Astrocyte (in vitro differentiated cells and primary cell): ENCODE measurements around the gene RPS29. TPM values are rescaled to one million over a fixed set of nuclear protein-coding genes. Genes with fewer than 3 reads are reported as not detected.

ENCODE experiments used
- DNase-seq: peaks from one replicate; pipeline ENCODE4 v3.0.0-alpha.2; 2010; ENCODE audit warnings: low read depth
- FAIRE-seq: peaks from 2 replicates; lab custom pipeline; 2011; peaks lifted over from hg19 to GRCh38; lab: Jason Lieb, UNC
- H2AFZ ChIP-seq: 2 replicates; pipeline ENCODE4 v1.6.0; 2012; ENCODE audit warnings: low read depth, low read length, inconsistent platforms
- H3K27ac ChIP-seq: 2 replicates; pipeline ENCODE4 v1.5.1; 2011; ENCODE audit warnings: low read depth, low read length, inconsistent platforms
- H3K27me3 ChIP-seq: 2 replicates; pipeline ENCODE4 v1.6.0; 2011; ENCODE audit warnings: low read length, inconsistent platforms; ENCODE audit not compliant: insufficient read depth
- H3K36me3 ChIP-seq: 2 replicates; pipeline ENCODE4 v1.5.1; 2011; ENCODE audit warnings: low read length, inconsistent platforms; ENCODE audit not compliant: insufficient read depth
- H3K4me1 ChIP-seq: 2 replicates; pipeline ENCODE4 v1.5.1; 2011; ENCODE audit warnings: low read length, inconsistent platforms; ENCODE audit not compliant: insufficient read depth
- H3K4me2 ChIP-seq: 2 replicates; pipeline ENCODE4 v1.6.0; 2012; ENCODE audit warnings: low read length, inconsistent platforms
- H3K4me3 ChIP-seq: 2 replicates; pipeline ENCODE4 v1.5.1; 2011; ENCODE audit warnings: low read depth, mild to moderate bottlenecking, low read length, inconsistent platforms; ENCODE audit not compliant: insufficient read depth
- H3K79me2 ChIP-seq: 2 replicates; pipeline ENCODE4 v1.6.0; 2012; ENCODE audit warnings: mild to moderate bottlenecking, low read length, inconsistent platforms; ENCODE audit not compliant: insufficient read depth
- H3K9ac ChIP-seq: 2 replicates; pipeline ENCODE4 v1.6.0; 2012; ENCODE audit warnings: mild to moderate bottlenecking, low read length, inconsistent platforms
- H3K9me3 ChIP-seq: 2 replicates; pipeline ENCODE4 v1.5.1; 2012; ENCODE audit warnings: low read depth, mild to moderate bottlenecking, low read length, inconsistent platforms; ENCODE audit not compliant: insufficient read depth
- H4K20me1 ChIP-seq: 2 replicates; pipeline ENCODE4 v1.6.0; 2012; ENCODE audit warnings: low read length, inconsistent platforms; ENCODE audit not compliant: insufficient read depth
- H3K27ac Mint-ChIP-seq: one replicate; pipeline ENCODE4 v1.8.0; 2021; ENCODE audit warnings: mild to moderate bottlenecking, mixed read lengths; ENCODE audit not compliant: unreplicated experiment
- H3K27me3 Mint-ChIP-seq: one replicate; pipeline ENCODE4 v1.8.0; 2021; ENCODE audit warnings: low read depth, mixed read lengths; ENCODE audit not compliant: unreplicated experiment
- H3K36me3 Mint-ChIP-seq: one replicate; pipeline ENCODE4 v1.8.0; 2021; ENCODE audit warnings: low read depth, mixed read lengths; ENCODE audit not compliant: unreplicated experiment
- H3K4me1 Mint-ChIP-seq: one replicate; pipeline ENCODE4 v1.8.0; 2021; ENCODE audit warnings: low read depth, mixed read lengths; ENCODE audit not compliant: unreplicated experiment
- H3K4me3 Mint-ChIP-seq: one replicate; pipeline ENCODE4 v1.8.0; 2021; ENCODE audit warnings: mild to moderate bottlenecking, moderate library complexity, mixed read lengths; ENCODE audit not compliant: unreplicated experiment
- H3K9me3 Mint-ChIP-seq: one replicate; pipeline ENCODE4 v1.8.0; 2021; ENCODE audit warnings: mild to moderate bottlenecking, mixed read lengths; ENCODE audit not compliant: unreplicated experiment
- EZH2 ChIP-seq: IDR thresholded peaks from 2 replicates; pipeline ENCODE4 v1.6.1; 2012; ENCODE audit warnings: mild to moderate bottlenecking, low read length, inconsistent platforms; ENCODE audit not compliant: insufficient read depth
- total RNA-seq: library from RNA; stranded (reverse); gene quantifications from 2 replicates; pipeline ENCODE4 v1.2.1, GENCODE V29; 2021
- TF ChIP-seq, protein P1 (sequence below): IDR thresholded peaks from 2 replicates; pipeline ENCODE4 v1.5.1; 2011; ENCODE audit warnings: low read depth, mild to moderate bottlenecking, inconsistent platforms, low read length, moderate library complexity; ENCODE audit not compliant: insufficient read depth

RPS29 gene
- total RNA-seq, 1 donor from 2014 or later = 1,231 TPM

DNA sequence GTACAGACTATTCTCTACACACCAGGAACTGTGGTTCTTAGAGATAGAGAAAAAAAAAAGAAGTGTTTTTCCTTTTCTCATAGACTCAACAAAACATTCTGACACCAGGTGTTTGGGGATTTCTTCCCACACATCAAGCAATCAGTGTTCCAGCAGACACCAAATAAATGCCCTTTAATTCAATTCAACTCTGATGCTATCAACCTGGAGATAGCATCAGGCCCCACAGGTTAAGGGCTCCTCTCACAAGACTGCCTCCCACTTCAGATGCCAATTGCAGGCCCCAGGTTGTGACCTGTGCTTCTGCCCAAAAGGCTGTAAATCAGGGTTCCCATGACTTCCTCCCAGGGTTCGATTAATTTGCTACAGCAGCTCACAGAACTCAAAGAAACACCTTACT is 36.7 kb downstream of the RPS29 start:
- DNase-seq (no peak), FAIRE-seq (no peak)
- no peak overlapping the region for H3K4me3 Mint-ChIP-seq
- H3K9me3 ChIP-seq = no peaks in the 10 kb centered on the region
- no peak overlapping the region for H2AFZ ChIP-seq
- no peaks in the 10 kb centered on the region for H3K79me2 ChIP-seq
- no peaks in the 10 kb centered on the region for H3K36me3 ChIP-seq
- H3K27me3 ChIP-seq = no peaks in the 10 kb centered on the region
- no peak overlapping the region for H3K27ac Mint-ChIP-seq
- no peak overlapping the region for H3K9ac ChIP-seq
- no peaks in the 10 kb centered on the region for H3K27me3 Mint-ChIP-seq
- H3K27ac ChIP-seq = no peak overlapping the region
- H3K4me2 ChIP-seq = no peak overlapping the region
- H4K20me1 ChIP-seq = no peaks in the 10 kb centered on the region
- no peak overlapping the region for H3K4me3 ChIP-seq
- H3K4me1 Mint-ChIP-seq = peaks cover 17% of the 10 kb centered on the region
- TF ChIP-seq, protein P1, sequence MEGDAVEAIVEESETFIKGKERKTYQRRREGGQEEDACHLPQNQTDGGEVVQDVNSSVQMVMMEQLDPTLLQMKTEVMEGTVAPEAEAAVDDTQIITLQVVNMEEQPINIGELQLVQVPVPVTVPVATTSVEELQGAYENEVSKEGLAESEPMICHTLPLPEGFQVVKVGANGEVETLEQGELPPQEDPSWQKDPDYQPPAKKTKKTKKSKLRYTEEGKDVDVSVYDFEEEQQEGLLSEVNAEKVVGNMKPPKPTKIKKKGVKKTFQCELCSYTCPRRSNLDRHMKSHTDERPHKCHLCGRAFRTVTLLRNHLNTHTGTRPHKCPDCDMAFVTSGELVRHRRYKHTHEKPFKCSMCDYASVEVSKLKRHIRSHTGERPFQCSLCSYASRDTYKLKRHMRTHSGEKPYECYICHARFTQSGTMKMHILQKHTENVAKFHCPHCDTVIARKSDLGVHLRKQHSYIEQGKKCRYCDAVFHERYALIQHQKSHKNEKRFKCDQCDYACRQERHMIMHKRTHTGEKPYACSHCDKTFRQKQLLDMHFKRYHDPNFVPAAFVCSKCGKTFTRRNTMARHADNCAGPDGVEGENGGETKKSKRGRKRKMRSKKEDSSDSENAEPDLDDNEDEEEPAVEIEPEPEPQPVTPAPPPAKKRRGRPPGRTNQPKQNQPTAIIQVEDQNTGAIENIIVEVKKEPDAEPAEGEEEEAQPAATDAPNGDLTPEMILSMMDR = no peak
- TF ChIP-seq EZH2 = no peak
- H3K4me1 ChIP-seq = no peaks in the 10 kb centered on the region
- peaks cover 7% of the 10 kb centered on the region for H3K9me3 Mint-ChIP-seq
- no peaks in the 10 kb centered on the region for H3K36me3 Mint-ChIP-seq

DNA sequence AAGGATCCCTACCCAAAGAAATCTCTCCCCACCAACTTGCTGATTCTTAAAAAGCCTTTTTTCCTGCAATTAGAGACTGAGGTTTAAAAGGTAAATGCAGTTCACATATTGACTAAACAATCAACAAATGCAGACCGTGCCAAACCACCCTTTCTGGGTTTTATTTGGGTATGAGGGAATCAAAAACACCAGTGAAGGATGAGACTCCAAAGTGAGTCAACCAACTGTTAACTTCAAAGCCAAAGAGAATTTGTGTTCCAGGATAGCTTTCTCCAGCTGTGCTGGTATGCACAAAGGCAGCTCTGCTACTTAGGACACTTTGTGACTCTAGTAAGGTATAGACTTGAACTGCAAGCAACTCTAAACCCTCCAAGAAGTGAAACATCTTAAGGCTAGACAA is 39.4 kb downstream of the RPS29 start:
- Mint-ChIP-seq H3K4me3 (no peak overlapping the region), H3K36me3 (peaks cover 2% of the 10 kb centered on the region), H3K9me3 (peaks cover 11% of the 10 kb centered on the region), H3K27ac (no peak overlapping the region), H3K4me1 (peaks cover 12% of the 10 kb centered on the region), H3K27me3 (no peaks in the 10 kb centered on the region)
- no peaks in the 10 kb centered on the region for H3K27me3 ChIP-seq
- H3K9ac ChIP-seq = no peak overlapping the region
- DNase-seq = no peak
- H3K4me1 ChIP-seq = no peaks in the 10 kb centered on the region
- no peak for TF ChIP-seq EZH2
- TF ChIP-seq, protein P1 = no peak
- H3K36me3 ChIP-seq = no peaks in the 10 kb centered on the region
- no peaks in the 10 kb centered on the region for H4K20me1 ChIP-seq
- no peaks in the 10 kb centered on the region for H3K9me3 ChIP-seq
- H2AFZ ChIP-seq = no peak overlapping the region
- H3K27ac ChIP-seq = no peak overlapping the region
- no peak overlapping the region for H3K4me2 ChIP-seq
- no peak for FAIRE-seq
- H3K79me2 ChIP-seq = no peaks in the 10 kb centered on the region
- H3K4me3 ChIP-seq = no peak overlapping the region

DNA sequence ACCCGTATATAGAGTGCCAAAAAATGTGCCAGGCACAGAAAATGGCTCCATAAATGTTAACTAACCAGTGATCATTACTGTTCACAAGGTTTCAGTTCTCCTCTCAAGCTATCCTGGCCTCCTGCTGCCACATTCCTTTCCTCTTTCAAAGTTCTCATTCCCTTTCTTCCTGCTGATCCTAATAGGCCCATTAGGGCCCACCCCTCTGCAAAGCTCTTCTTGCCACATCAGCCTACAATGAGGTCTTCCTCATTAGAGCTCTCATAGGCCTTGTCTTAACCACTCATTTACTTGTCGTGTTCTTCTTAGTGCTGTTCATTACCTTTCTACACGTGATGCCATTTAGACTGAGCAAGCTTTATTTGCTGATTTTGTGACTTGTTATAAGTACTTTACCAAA is 40.5 kb downstream of the RPS29 start:
- FAIRE-seq = no peak

More for the DNA sequence above, 40.5 kb downstream of the RPS29 start:
- Histone ChIP-seq H3K4me1 (no peaks in the 10 kb centered on the region), H3K79me2 (no peaks in the 10 kb centered on the region), H4K20me1 (no peaks in the 10 kb centered on the region), H2AFZ (no peak overlapping the region), H3K9ac (no peak overlapping the region), H3K9me3 (no peaks in the 10 kb centered on the region), H3K4me2 (no peak overlapping the region), H3K4me3 (no peak overlapping the region), H3K36me3 (no peaks in the 10 kb centered on the region), H3K27me3 (no peaks in the 10 kb centered on the region), H3K27ac (no peak overlapping the region)
- no peak overlapping the region for H3K4me3 Mint-ChIP-seq
- TF ChIP-seq EZH2 = no peak
- TF ChIP-seq, protein P1 = no peak
- H3K4me1 Mint-ChIP-seq = peaks cover 12% of the 10 kb centered on the region
- H3K27ac Mint-ChIP-seq = no peak overlapping the region
- H3K9me3 Mint-ChIP-seq = peaks cover 19% of the 10 kb centered on the region
- peaks cover 4% of the 10 kb centered on the region for H3K36me3 Mint-ChIP-seq
- H3K27me3 Mint-ChIP-seq = no peaks in the 10 kb centered on the region
- DNase-seq = no peak
